Colonic mucosa (tissue), 4 donors: ENCODE results near the gene CHP2. TPM values are rescaled to one million over a fixed set of nuclear protein-coding genes. Genes with fewer than 3 reads are reported as not detected.

Experiments used
- DNase-seq: peaks from one replicate; pipeline ENCODE4 v3.0.0-alpha.2; 2020
- H3K27ac ChIP-seq: fragments of 200-600 bp; one replicate; pipeline ENCODE4 v1.8.0; 2021
- H3K27me3 ChIP-seq: fragments of 200-600 bp; one replicate; pipeline ENCODE4 v1.8.0; 2021
- H3K36me3 ChIP-seq: fragments of 200-600 bp; one replicate; pipeline ENCODE4 v1.8.0; 2021
- H3K4me1 ChIP-seq: fragments of 200-600 bp; one replicate; pipeline ENCODE4 v1.8.0; 2021; ENCODE audit warnings: mild to moderate bottlenecking
- H3K4me3 ChIP-seq: fragments of 200-600 bp; one replicate; pipeline ENCODE4 v1.8.0; 2021
- H3K9ac ChIP-seq, 2 donors: one replicate each; pipeline ENCODE4 v1.7.0; 2013; ENCODE audit warnings: control low read depth in 2 of 2, low read depth in 2 of 2, low read length in 2 of 2
- H3K9me3 ChIP-seq: fragments of 200-600 bp; one replicate; pipeline ENCODE4 v1.8.0; 2021
- intact Hi-C: fragments of 100-400 bp; cut with DNase I; formaldehyde crosslinking; loops from one replicate; pipeline ENCODE4 v1.14.1; 2022
- total RNA-seq, 2 donors: library from RNA; stranded (reverse); fragmentation: NEBNext Ultra II Directional in 1 of 2; extraction: Animal tissue kit (Norgen Biotek cat#: 25700) in 1 of 2; gene quantifications; one replicate each; pipeline ENCODE4 v1.2.1, GENCODE V29; 2021
- TF ChIP-seq, protein P1 (sequence below): fragments of 200-600 bp; IDR thresholded peaks from one replicate; pipeline ENCODE4 v1.8.0; 2022; ENCODE audit warnings: antibody characterized with exemption, mild to moderate bottlenecking
- donor health status: healthy.
- donor health status: DM: no; HTN: no; CAD: no.
- donor health status: DM: no; HTN: no; CAD: no.

The CHP2 gene
- total RNA-seq: 100 to 1,000 TPM in 1 of 2 donors, 10 to 100 TPM in 1; 36.0 to 261 TPM

DNA sequence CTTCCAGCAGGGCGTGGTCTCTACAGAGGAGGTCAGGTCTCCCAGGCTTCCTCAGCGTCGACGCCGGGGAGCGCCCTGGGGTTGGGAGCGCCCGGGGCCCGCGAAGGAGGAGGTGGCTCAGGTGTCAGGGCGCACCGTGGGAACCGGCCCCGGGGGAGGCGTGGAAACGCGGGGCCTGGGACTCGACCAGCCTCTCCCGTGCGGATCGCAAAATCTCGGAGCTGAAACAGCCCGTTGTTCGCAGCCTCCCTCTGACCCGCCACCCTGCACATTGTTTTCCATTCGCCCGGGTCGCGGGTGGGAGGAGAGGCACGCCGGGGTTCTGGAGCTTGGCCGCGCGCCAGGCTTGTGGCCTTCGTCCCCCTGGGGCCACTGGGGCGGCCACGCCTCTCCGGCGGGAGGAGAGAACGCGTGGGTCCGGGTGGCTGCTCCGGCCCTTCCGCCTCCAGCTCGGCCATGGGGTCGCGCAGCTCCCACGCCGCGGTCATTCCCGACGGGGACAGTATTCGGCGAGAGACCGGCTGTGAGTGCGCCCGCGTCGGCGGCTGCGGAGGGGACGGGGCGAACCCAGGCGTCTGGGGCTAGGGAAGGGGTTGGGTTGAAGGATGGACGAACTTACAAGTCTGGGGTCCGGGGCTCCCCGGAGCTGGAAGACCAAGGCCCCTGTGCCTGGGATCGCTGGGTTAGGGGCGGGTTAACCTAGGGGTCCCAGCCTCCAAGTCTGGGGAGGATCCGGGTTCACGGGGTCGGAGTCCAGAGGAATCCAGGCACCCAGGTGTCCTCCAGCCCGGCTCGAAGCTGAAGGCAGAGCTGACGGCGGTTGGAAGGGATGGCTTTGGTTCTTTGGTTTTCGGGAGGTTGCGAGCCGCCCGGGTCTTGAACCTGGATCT lies at the start of gene CHP2:
TSS of gene CHP2 (plus strand) at position 433 of the 890 bp plus-strand sequence. CDS start at position 457, 24 bp downstream.
- Histone ChIP-seq H3K9me3 (no peaks in the 10 kb centered on the region), H3K4me1 (no peaks in the 10 kb centered on the region), H3K36me3 (no peaks in the 10 kb centered on the region), H3K27ac (peak within 1 kb of the TSS; percentile 75), H3K9ac (peak within 1 kb of the TSS; percentile 66 to 85), H3K4me3 (peak within 1 kb of the TSS; percentile 57), H3K27me3 (peaks cover 8% of the 10 kb centered on the region)
- peak; percentile 78 for DNase-seq
- TF ChIP-seq, protein P1, sequence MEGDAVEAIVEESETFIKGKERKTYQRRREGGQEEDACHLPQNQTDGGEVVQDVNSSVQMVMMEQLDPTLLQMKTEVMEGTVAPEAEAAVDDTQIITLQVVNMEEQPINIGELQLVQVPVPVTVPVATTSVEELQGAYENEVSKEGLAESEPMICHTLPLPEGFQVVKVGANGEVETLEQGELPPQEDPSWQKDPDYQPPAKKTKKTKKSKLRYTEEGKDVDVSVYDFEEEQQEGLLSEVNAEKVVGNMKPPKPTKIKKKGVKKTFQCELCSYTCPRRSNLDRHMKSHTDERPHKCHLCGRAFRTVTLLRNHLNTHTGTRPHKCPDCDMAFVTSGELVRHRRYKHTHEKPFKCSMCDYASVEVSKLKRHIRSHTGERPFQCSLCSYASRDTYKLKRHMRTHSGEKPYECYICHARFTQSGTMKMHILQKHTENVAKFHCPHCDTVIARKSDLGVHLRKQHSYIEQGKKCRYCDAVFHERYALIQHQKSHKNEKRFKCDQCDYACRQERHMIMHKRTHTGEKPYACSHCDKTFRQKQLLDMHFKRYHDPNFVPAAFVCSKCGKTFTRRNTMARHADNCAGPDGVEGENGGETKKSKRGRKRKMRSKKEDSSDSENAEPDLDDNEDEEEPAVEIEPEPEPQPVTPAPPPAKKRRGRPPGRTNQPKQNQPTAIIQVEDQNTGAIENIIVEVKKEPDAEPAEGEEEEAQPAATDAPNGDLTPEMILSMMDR: no peak
- intact Hi-C loops: no loop called here

DNA sequence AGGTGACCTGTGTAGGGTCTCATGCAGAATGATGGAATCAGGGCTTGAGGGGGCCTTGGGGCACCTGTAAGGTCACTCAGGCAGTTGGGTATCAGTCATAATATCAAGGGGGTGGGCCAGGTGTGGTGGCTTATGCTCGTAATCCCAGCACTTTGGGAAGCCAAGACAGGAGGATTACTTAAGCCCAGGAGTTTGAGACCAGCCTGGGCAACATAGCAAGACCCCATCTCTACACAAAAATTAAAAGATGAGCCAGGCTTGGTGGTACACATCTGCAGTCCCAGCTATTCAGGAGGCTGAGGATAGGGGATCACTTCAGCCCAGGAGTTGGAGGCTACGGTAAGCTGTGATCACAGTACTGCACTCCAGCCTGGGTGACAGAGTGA lies 49.3 kb upstream of the CHP2 start:
- H3K4me3 ChIP-seq: no peak overlapping the region
- H3K9me3 ChIP-seq: no peaks in the 10 kb centered on the region
- TF ChIP-seq, protein P1: no peak
- no peak overlapping the region for H3K9ac ChIP-seq
- no peak for DNase-seq
- intact Hi-C loops: no loop called here
- H3K27ac ChIP-seq: no peak overlapping the region
- no peaks in the 10 kb centered on the region for H3K27me3 ChIP-seq
- peaks cover 5% of the 10 kb centered on the region for H3K36me3 ChIP-seq
- H3K4me1 ChIP-seq: no peaks in the 10 kb centered on the region

DNA sequence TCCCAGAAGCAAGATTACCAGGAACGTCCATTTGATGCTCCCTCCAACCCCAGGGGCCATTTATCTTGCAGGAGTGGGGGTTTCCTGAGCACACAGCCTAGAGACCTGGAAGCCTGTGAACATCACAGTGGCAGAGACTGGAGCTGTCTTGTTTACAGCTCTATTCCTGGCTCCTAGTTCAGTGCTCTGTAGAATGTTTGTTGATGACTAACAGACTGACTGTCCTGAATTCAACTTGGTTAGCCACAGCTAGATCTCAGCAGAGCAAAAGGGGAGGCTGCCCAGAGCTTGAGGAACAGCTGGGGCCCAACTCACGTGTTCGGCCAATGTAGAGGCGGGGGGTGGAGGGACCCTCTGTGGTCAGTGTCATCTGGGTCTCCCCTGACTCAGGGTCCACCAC lies 48.4 kb upstream of the CHP2 start:
- H3K4me3 ChIP-seq: no peak overlapping the region
- TF ChIP-seq, protein P1: no peak
- no peak overlapping the region for H3K9ac ChIP-seq
- H3K27ac ChIP-seq: no peak overlapping the region
- DNase-seq: no peak
- peaks cover 5% of the 10 kb centered on the region for H3K36me3 ChIP-seq
- H3K27me3 ChIP-seq: no peaks in the 10 kb centered on the region
- intact Hi-C loops: no loop called here
- no peaks in the 10 kb centered on the region for H3K4me1 ChIP-seq
- H3K9me3 ChIP-seq: no peaks in the 10 kb centered on the region

DNA sequence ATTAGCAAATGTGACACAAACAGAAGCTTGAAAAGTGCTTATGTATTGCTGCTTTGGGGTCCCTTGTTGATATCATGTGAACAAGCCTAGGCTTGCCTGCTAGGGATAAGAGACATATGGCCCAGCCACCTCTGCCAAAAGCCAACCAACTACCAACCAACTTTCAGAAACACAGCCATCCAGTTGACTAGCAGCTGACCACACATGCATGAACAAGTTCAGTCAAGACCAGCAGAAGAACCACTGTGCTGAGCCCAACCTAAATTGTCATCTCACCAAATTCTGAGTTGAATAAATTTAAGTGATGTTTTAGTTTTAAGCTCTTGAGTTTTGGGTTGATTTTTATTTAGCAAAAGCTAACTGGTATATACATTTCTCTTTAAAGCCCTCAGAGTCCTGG lies 45.3 kb upstream of the CHP2 start:
- Histone ChIP-seq H3K9ac (no peak overlapping the region), H3K4me1 (no peaks in the 10 kb centered on the region), H3K4me3 (no peak overlapping the region), H3K9me3 (no peaks in the 10 kb centered on the region), H3K36me3 (peaks cover 5% of the 10 kb centered on the region), H3K27ac (no peak overlapping the region), H3K27me3 (no peaks in the 10 kb centered on the region)
- no peak for DNase-seq
- intact Hi-C loops: no loop called here
- TF ChIP-seq, protein P1: no peak

DNA sequence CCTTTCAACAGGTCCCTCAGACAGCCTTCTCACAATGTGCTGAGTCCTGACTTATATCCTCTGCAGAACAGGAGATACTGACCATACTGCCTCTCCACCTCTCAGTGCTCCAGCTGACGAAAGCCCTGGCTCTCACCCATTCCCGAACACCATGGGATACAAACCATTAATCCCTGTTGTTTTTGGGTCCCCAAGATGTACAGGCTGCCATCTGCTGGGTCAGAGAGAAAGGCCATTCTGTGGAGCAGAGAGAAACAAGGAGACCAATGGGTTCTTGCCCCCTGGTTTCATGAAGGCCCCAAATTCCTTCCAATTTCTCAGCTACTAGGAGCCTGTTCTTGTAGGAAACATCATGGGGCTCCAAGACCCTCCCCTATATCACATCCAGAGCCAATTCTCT lies 44.8 kb upstream of the CHP2 start:
- H3K36me3 ChIP-seq: peaks cover 5% of the 10 kb centered on the region
- intact Hi-C loops: no loop called here
- TF ChIP-seq, protein P1: no peak
- H3K9me3 ChIP-seq: no peaks in the 10 kb centered on the region
- no peak for DNase-seq
- H3K9ac ChIP-seq: no peak overlapping the region
- H3K4me3 ChIP-seq: no peak overlapping the region
- no peaks in the 10 kb centered on the region for H3K4me1 ChIP-seq
- H3K27me3 ChIP-seq: no peaks in the 10 kb centered on the region
- no peak overlapping the region for H3K27ac ChIP-seq
